BJ (cell line): ENCODE results near the gene ASB15. TPM values are rescaled to one million over a fixed set of nuclear protein-coding genes. Genes with fewer than 3 reads are reported as not detected.
A peak's percentile ranks its signal among the peaks of the same experiment; 100 is the strongest.
"Not testable (repeated sequence)": the region's sequence is repeated elsewhere in the genome, so short reads cannot be mapped to it uniquely, and the experiment has no call there.

ENCODE experiments used
- CTCF ChIA-PET: fragments of 350-600 bp; formaldehyde crosslinking; extraction: SDS; loops from one replicate; lab custom pipeline; 2021; ENCODE audit warnings: antibody characterized with exemption, inconsistent platforms; lab: Yijun Ruan, JAX
- POLR2A ChIA-PET: fragments of 300-600 bp; sonication (Branson Sonifier 250); formaldehyde crosslinking; extraction: SDS; loops from one replicate; lab custom pipeline; 2021; ENCODE audit warnings: antibody characterized with exemption; lab: Charles Lee
- DNase-seq: peaks from one replicate; pipeline ENCODE4 v3.0.0-alpha.2; 2011; ENCODE audit warnings: low read depth
- H3K27me3 ChIP-seq: 2 replicates; pipeline ENCODE4 v1.6.0; 2011; ENCODE audit warnings: low read length; ENCODE audit not compliant: control insufficient read depth, insufficient read depth
- H3K36me3 ChIP-seq: 2 replicates; pipeline ENCODE4 v1.5.1; 2011; ENCODE audit warnings: low read length; ENCODE audit not compliant: control insufficient read depth, insufficient read depth
- H3K4me3 ChIP-seq: 2 replicates; pipeline ENCODE4 v1.5.1; 2011; ENCODE audit warnings: low read depth, mild to moderate bottlenecking, control low read depth, low read length
- CTCF ChIP-seq: IDR thresholded peaks from 2 replicates; pipeline ENCODE4 v1.5.1; 2011; ENCODE audit warnings: low read depth, mild to moderate bottlenecking, control low read depth, inconsistent platforms, low read length, moderate library complexity; ENCODE audit not compliant: insufficient read depth
- polyA plus RNA-seq: library from polyadenylated mRNA; depleted of rRNA; stranded (reverse); fragments of >200 nt; gene quantifications from 2 replicates; pipeline ENCODE4 v1.2.3, GENCODE V29; 2011

The ASB15 gene
- polyA plus RNA-seq, 1 experiment: not detected

GRCh38 chr7:123632808-123633207, 31.2 kb downstream of the ASB15 start:
- no peak overlapping the region for H3K4me3 ChIP-seq
- H3K36me3 ChIP-seq: no peaks in the 10 kb centered on the region
- H3K27me3 ChIP-seq: no peaks in the 10 kb centered on the region
- CTCF ChIA-PET: no interaction called here
- TF ChIP-seq CTCF: no peak
- POLR2A ChIA-PET: no interaction called here
- DNase-seq: no peak

- Histone ChIP-seq H3K36me3 (no peaks in the 10 kb centered on the region), H3K4me3 (no peak overlapping the region), H3K27me3 (no peaks in the 10 kb centered on the region)
- ChIA-PET POLR2A (no interaction called here), CTCF (no interaction called here)
- DNase-seq: peak; percentile 53
- TF ChIP-seq CTCF: no peak
These were observed 31.9 kb downstream of the ASB15 start for GRCh38 chr7:123633553-123633952.

GRCh38 chr7:123634011-123634573, 32.5 kb downstream of the ASB15 start:
- DNase-seq, POLR2A ChIA-PET, H3K27me3 ChIP-seq, H3K4me3 ChIP-seq, H3K36me3 ChIP-seq: not testable (repeated sequence)
- CTCF ChIA-PET: interaction anchor here (0.8 to 1.8 kb wide), 2 partner anchors 33 to 238 kb away, joined by 3 to 4 read pairs; no protein-coding TSS in a partner anchor

- POLR2A ChIA-PET: no interaction called here
- no peak for DNase-seq
These were observed 34.1 kb downstream of the ASB15 start for GRCh38 chr7:123635551-123636359.

GRCh38 chr7:123637203-123637602, 35.6 kb downstream of the ASB15 start:
- TF ChIP-seq CTCF: 0 out of 2 replicates have a peak, but pooled peaks have one; percentile 10
- Histone ChIP-seq H3K36me3 (no peaks in the 10 kb centered on the region), H3K4me3 (no peak overlapping the region), H3K27me3 (no peaks in the 10 kb centered on the region)
- ChIA-PET POLR2A (no interaction called here), CTCF (interaction anchor here (0.9 to 2.8 kb wide), 10 partner anchors 8 to 235 kb away, joined by 3 to 16 read pairs (median 4); no protein-coding TSS in a partner anchor)
- DNase-seq: no peak

More at GRCh38 chr7:123635551-123636359, 34.1 kb downstream of the ASB15 start:
- H3K27me3 ChIP-seq: no peaks in the 10 kb centered on the region
- peak; percentile 68 for TF ChIP-seq CTCF
- H3K36me3 ChIP-seq: no peaks in the 10 kb centered on the region
- CTCF ChIA-PET: interaction anchor here (0.6 to 2.8 kb wide), 9 partner anchors 10 to 237 kb away, joined by 3 to 16 read pairs (median 5); no protein-coding TSS in a partner anchor
- no peak overlapping the region for H3K4me3 ChIP-seq
